Measurements from ENCODE around the gene KIF1B.

The KIF1B gene

DNA sequence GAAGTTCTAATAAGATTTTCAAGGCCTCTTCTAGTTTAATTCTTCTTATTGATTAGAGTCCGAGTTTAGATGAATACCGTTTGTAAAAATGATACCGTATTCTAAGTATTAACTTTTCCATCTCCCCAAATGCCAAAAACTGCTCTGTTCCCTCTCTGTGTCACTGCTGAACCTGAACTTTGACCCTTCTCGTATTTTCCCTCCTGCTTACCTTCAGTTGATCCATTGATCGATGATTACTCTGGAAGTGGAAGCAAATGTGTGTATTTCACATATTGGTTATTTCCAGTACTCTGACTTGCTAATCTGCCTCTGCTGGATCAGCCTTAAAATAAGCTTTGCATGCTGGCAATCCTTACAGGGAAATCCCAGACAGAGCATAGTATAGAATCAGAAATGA is 68.5 kb downstream of the KIF1B start:
- no peak overlapping the region for H3K27ac ChIP-seq
- no peak overlapping the region for H3K4me2 ChIP-seq
- H3K4me3 ChIP-seq (IDR thresholded peaks at IDR 0.05; ENCODE audit: insufficient read depth, low read depth, low read length), result no peak overlapping the region
- H2AFZ ChIP-seq (ENCODE audit: low read depth), result no peak overlapping the region
- H3K4me1 ChIP-seq (ENCODE audit: low read depth, poor library complexity, severe bottlenecking), result no peaks in the 10 kb centered on the region
- no peaks in the 10 kb centered on the region for H3K36me3 ChIP-seq (ENCODE audit: insufficient read depth)
- no peaks in the 10 kb centered on the region for H4K20me1 ChIP-seq (ENCODE audit: insufficient read depth)
- TF ChIP-seq, protein P1, sequence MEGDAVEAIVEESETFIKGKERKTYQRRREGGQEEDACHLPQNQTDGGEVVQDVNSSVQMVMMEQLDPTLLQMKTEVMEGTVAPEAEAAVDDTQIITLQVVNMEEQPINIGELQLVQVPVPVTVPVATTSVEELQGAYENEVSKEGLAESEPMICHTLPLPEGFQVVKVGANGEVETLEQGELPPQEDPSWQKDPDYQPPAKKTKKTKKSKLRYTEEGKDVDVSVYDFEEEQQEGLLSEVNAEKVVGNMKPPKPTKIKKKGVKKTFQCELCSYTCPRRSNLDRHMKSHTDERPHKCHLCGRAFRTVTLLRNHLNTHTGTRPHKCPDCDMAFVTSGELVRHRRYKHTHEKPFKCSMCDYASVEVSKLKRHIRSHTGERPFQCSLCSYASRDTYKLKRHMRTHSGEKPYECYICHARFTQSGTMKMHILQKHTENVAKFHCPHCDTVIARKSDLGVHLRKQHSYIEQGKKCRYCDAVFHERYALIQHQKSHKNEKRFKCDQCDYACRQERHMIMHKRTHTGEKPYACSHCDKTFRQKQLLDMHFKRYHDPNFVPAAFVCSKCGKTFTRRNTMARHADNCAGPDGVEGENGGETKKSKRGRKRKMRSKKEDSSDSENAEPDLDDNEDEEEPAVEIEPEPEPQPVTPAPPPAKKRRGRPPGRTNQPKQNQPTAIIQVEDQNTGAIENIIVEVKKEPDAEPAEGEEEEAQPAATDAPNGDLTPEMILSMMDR (conservative IDR thresholded peaks at IDR 0.05; ENCODE audit: low read depth, low read length), result no peak
- no peaks in the 10 kb centered on the region for H3K79me2 ChIP-seq (ENCODE audit: insufficient read depth, low read depth)
- no peaks in the 10 kb centered on the region for H3K27me3 ChIP-seq (ENCODE audit: insufficient read depth, low read depth)
- no peak overlapping the region for H3K9ac ChIP-seq

DNA sequence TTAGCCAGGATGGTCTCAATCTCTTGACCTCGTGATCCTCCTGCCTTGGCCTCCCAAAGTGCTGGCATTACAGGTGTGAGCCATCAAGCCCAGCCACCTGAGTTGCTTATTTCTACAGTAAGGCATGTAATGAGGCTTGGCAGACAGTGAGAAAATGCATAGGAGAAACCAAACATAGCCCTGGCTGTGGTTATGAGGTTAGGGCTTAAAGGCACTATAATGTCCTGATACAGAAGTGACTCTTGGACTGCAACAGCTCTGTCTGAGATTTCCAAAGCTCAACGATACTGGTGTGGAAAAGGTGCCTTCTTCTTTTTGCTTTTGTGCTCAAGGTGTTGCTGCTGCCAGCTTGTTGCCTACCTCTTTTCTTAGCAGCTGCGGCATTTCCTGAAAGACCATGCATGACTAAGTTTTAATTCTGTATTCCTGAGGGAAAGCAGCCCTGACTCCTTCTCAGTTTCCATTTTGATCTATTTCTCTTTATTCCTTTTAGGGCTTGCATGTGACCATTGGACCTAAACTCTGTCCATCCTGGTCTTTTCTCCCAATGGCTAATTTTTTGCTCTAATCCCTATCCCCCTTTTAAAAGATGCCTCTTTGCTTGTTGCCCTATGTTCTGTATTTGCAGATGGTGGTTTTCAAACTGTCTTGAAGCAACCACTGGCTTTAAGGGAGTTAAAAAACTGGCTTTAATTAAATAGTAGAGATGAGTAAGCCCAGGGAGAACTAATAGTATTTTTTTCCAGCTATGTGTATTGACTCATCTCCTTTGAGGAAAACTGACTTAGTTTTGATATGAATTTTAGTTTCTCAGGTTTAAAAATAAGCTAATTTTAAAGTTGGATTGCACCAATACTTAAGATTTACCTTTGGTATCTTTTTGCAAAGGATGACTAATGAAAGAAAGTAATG is 70.3 kb downstream of the KIF1B start:
- Histone ChIP-seq H3K4me1 (ENCODE audit: low read depth, poor library complexity, severe bottlenecking) (no peaks in the 10 kb centered on the region), H3K9ac (no peak overlapping the region), H4K20me1 (ENCODE audit: insufficient read depth) (no peaks in the 10 kb centered on the region)

DNA sequence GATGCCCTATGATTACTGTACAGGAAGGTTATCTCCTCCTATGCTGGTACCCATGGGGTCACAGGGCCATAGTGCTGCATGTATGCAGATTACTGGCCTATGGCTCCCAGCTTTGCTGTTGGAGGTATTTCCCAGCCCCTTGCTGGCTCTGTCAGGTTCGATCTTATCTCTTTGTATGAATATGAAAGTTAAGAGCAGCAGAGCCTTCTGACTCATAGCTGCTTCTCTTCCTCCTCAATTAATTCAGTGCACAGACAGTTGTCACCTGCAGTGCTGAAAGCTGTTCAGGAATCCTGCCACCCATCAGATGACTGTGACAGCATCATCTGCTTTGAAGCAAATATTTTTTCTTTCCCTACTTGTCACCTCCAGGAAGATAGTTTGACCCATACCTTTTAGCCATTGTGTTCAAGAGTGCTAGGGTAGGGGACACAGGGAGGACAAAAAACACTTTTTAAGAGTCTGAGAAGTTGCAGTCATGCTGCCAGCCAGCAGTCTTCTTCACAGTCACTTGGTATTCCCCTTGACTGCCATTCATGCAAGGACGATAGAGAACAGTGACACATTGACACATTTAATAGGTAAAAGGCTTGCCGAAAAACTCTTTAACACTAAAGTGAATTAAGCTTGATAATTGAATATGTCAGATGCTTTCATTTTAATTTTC is 73.1 kb downstream of the KIF1B start:
- Histone ChIP-seq H4K20me1 (ENCODE audit: insufficient read depth) (no peaks in the 10 kb centered on the region), H3K9ac (no peak overlapping the region), H3K4me2 (no peak overlapping the region), H3K27me3 (ENCODE audit: insufficient read depth, low read depth) (no peaks in the 10 kb centered on the region), H3K4me3 (IDR thresholded peaks at IDR 0.05; ENCODE audit: insufficient read depth, low read depth, low read length) (no peak overlapping the region), H2AFZ (ENCODE audit: low read depth) (no peak overlapping the region), H3K27ac (no peak overlapping the region), H3K4me1 (ENCODE audit: low read depth, poor library complexity, severe bottlenecking) (no peaks in the 10 kb centered on the region), H3K36me3 (ENCODE audit: insufficient read depth) (no peaks in the 10 kb centered on the region), H3K79me2 (ENCODE audit: insufficient read depth, low read depth) (no peaks in the 10 kb centered on the region)
- TF ChIP-seq, protein P1 (conservative IDR thresholded peaks at IDR 0.05; ENCODE audit: low read depth, low read length), result no peak

More for the DNA sequence above, 70.3 kb downstream of the KIF1B start:
- Histone ChIP-seq H3K36me3 (ENCODE audit: insufficient read depth) (no peaks in the 10 kb centered on the region), H3K27me3 (ENCODE audit: insufficient read depth, low read depth) (no peaks in the 10 kb centered on the region), H3K4me2 (no peak overlapping the region), H3K4me3 (IDR thresholded peaks at IDR 0.05; ENCODE audit: insufficient read depth, low read depth, low read length) (no peak overlapping the region), H3K27ac (no peak overlapping the region), H3K79me2 (ENCODE audit: insufficient read depth, low read depth) (no peaks in the 10 kb centered on the region), H2AFZ (ENCODE audit: low read depth) (no peak overlapping the region)
- TF ChIP-seq, protein P1 (conservative IDR thresholded peaks at IDR 0.05; ENCODE audit: low read depth, low read length), result no peak

DNA sequence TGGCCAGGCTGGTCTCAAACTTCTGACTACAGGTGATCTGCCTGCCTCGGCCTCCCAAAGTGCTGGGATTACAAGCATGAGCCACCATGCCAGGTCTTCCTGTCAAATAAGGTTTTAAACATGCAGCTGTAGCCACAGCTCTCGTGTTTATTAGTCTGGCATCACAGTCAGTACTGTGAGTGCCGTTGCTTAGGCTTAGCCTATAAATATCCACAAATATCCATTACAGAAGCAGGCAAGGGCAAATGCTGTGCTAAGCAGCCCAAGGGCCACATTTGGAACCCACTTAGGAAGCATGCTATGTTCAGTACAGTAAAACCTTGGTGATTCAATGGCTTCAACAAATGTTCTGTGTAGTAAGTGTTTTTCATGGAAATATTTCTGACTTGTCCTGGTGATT is 75.9 kb downstream of the KIF1B start:
- H3K27ac ChIP-seq, result no peak overlapping the region

More for the DNA sequence above, 75.9 kb downstream of the KIF1B start:
- Histone ChIP-seq H3K4me1 (ENCODE audit: low read depth, poor library complexity, severe bottlenecking) (no peaks in the 10 kb centered on the region), H4K20me1 (ENCODE audit: insufficient read depth) (no peaks in the 10 kb centered on the region), H2AFZ (ENCODE audit: low read depth) (no peak overlapping the region), H3K4me2 (no peak overlapping the region), H3K9ac (no peak overlapping the region), H3K27me3 (ENCODE audit: insufficient read depth, low read depth) (no peaks in the 10 kb centered on the region), H3K79me2 (ENCODE audit: insufficient read depth, low read depth) (no peaks in the 10 kb centered on the region), H3K4me3 (IDR thresholded peaks at IDR 0.05; ENCODE audit: insufficient read depth, low read depth, low read length) (no peak overlapping the region), H3K36me3 (ENCODE audit: insufficient read depth) (no peaks in the 10 kb centered on the region)
- TF ChIP-seq, protein P1 (conservative IDR thresholded peaks at IDR 0.05; ENCODE audit: low read depth, low read length), result no peak

Data from KMS-11 (cell line).